ENCODE results near the gene CUEDC2.

Gene CUEDC2

GRCh38 chr10:102404361-102405107 is 27.8 kb downstream of the CUEDC2 start:
- Histone ChIP-seq H3K4me1 (ENCODE audit: control insufficient read depth, low read length) (peaks cover 11% of the 10 kb centered on the region), H3F3A (ENCODE audit: control insufficient read depth, insufficient read depth) (no peaks in the 10 kb centered on the region), H4K20me1 (ENCODE audit: control insufficient read depth, insufficient read depth, low read depth, low read length) (0 out of 2 replicates have a peak, but pooled peaks cover 4% of the 10 kb centered on the region), H3K27me3 (ENCODE audit: control insufficient read depth, low read length) (peaks cover 23% of the 10 kb centered on the region), H3K9me3 (ENCODE audit: control insufficient read depth, insufficient read depth, low read length) (no peaks in the 10 kb centered on the region), H3K36me3 (ENCODE audit: control insufficient read depth, low read length) (peaks cover 3% of the 10 kb centered on the region; the same call in 1 of the 2 replicates), H3K79me2 (ENCODE audit: control insufficient read depth, low read length) (no peaks in the 10 kb centered on the region), H3K4me3 (ENCODE audit: low read length) (no peak overlapping the region), H3K9me2 (replicated peaks; ENCODE audit: control insufficient read depth, low read length) (no peaks in the 10 kb centered on the region), H3K4me2 (ENCODE audit: low read length) (no peak overlapping the region), H3K27ac (ENCODE audit: low read depth, low read length) (no peak overlapping the region)
- no peak for TF ChIP-seq EZH2phosphoT487 (IDR thresholded peaks at IDR 0.05; ENCODE audit: borderline replicate concordance, low read length)
- TF ChIP-seq, protein P1, sequence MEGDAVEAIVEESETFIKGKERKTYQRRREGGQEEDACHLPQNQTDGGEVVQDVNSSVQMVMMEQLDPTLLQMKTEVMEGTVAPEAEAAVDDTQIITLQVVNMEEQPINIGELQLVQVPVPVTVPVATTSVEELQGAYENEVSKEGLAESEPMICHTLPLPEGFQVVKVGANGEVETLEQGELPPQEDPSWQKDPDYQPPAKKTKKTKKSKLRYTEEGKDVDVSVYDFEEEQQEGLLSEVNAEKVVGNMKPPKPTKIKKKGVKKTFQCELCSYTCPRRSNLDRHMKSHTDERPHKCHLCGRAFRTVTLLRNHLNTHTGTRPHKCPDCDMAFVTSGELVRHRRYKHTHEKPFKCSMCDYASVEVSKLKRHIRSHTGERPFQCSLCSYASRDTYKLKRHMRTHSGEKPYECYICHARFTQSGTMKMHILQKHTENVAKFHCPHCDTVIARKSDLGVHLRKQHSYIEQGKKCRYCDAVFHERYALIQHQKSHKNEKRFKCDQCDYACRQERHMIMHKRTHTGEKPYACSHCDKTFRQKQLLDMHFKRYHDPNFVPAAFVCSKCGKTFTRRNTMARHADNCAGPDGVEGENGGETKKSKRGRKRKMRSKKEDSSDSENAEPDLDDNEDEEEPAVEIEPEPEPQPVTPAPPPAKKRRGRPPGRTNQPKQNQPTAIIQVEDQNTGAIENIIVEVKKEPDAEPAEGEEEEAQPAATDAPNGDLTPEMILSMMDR (IDR thresholded peaks at IDR 0.05; ENCODE audit: low read depth, low read length, poor library complexity, severe bottlenecking), result no peak

- no peaks in the 10 kb centered on the region for H3K9me3 ChIP-seq (ENCODE audit: control insufficient read depth, insufficient read depth, low read length)
- H3K4me1 ChIP-seq (ENCODE audit: control insufficient read depth, low read length), result peaks cover 19% of the 10 kb centered on the region
- TF ChIP-seq EZH2phosphoT487 (IDR thresholded peaks at IDR 0.05; ENCODE audit: borderline replicate concordance, low read length), result no peak
- TF ChIP-seq, protein P1 (IDR thresholded peaks at IDR 0.05; ENCODE audit: low read depth, low read length, poor library complexity, severe bottlenecking), result no peak
- peaks cover 11% of the 10 kb centered on the region for H3K27me3 ChIP-seq (ENCODE audit: control insufficient read depth, low read length)
- H3F3A ChIP-seq (ENCODE audit: control insufficient read depth, insufficient read depth), result no peaks in the 10 kb centered on the region
- H3K9me2 ChIP-seq (replicated peaks; ENCODE audit: control insufficient read depth, low read length), result no peaks in the 10 kb centered on the region
- 0 out of 2 replicates have a peak, but pooled peaks cover 4% of the 10 kb centered on the region for H4K20me1 ChIP-seq (ENCODE audit: control insufficient read depth, insufficient read depth, low read depth, low read length)
- H3K27ac ChIP-seq (ENCODE audit: low read depth, low read length), result no peak overlapping the region
- peaks cover 3% of the 10 kb centered on the region; the same call in 1 of the 2 replicates for H3K36me3 ChIP-seq (ENCODE audit: control insufficient read depth, low read length)
- no peaks in the 10 kb centered on the region for H3K79me2 ChIP-seq (ENCODE audit: control insufficient read depth, low read length)
- H3K4me2 ChIP-seq (ENCODE audit: low read length), result no peak overlapping the region
- H3K4me3 ChIP-seq (ENCODE audit: low read length), result no peak overlapping the region
Observed at GRCh38 chr10:102403115-102403514, 29.3 kb downstream of the CUEDC2 start.

GRCh38 chr10:102402512-102402896 is 29.9 kb downstream of the CUEDC2 start:
- Histone ChIP-seq H3K4me2 (ENCODE audit: low read length) (no peak overlapping the region), H3K79me2 (ENCODE audit: control insufficient read depth, low read length) (no peaks in the 10 kb centered on the region), H3K9me2 (replicated peaks; ENCODE audit: control insufficient read depth, low read length) (no peaks in the 10 kb centered on the region), H3K9me3 (ENCODE audit: control insufficient read depth, insufficient read depth, low read length) (no peaks in the 10 kb centered on the region), H3K27me3 (ENCODE audit: control insufficient read depth, low read length) (peaks cover 5% of the 10 kb centered on the region), H3K36me3 (ENCODE audit: control insufficient read depth, low read length) (peaks cover 3% of the 10 kb centered on the region; the same call in 1 of the 2 replicates), H3K27ac (ENCODE audit: low read depth, low read length) (no peak overlapping the region), H3K4me1 (ENCODE audit: control insufficient read depth, low read length) (peaks cover 19% of the 10 kb centered on the region), H3K4me3 (ENCODE audit: low read length) (no peak overlapping the region), H4K20me1 (ENCODE audit: control insufficient read depth, insufficient read depth, low read depth, low read length) (0 out of 2 replicates have a peak, but pooled peaks cover 4% of the 10 kb centered on the region), H3F3A (ENCODE audit: control insufficient read depth, insufficient read depth) (0 out of 2 replicates have a peak, but pooled peaks cover 2% of the 10 kb centered on the region)
- TF ChIP-seq, protein P1 (IDR thresholded peaks at IDR 0.05; ENCODE audit: low read depth, low read length, poor library complexity, severe bottlenecking), result no peak
- no peak for TF ChIP-seq EZH2phosphoT487 (IDR thresholded peaks at IDR 0.05; ENCODE audit: borderline replicate concordance, low read length)

Data from DOHH2 (cell line).